ENCODE measurements around the gene FOXK2. TPM values are rescaled to one million over a fixed set of nuclear protein-coding genes. Genes with fewer than 3 reads are reported as not detected.

The FOXK2 gene
- 66.3 and 71.1 TPM in 2 replicates for total RNA-seq

DNA sequence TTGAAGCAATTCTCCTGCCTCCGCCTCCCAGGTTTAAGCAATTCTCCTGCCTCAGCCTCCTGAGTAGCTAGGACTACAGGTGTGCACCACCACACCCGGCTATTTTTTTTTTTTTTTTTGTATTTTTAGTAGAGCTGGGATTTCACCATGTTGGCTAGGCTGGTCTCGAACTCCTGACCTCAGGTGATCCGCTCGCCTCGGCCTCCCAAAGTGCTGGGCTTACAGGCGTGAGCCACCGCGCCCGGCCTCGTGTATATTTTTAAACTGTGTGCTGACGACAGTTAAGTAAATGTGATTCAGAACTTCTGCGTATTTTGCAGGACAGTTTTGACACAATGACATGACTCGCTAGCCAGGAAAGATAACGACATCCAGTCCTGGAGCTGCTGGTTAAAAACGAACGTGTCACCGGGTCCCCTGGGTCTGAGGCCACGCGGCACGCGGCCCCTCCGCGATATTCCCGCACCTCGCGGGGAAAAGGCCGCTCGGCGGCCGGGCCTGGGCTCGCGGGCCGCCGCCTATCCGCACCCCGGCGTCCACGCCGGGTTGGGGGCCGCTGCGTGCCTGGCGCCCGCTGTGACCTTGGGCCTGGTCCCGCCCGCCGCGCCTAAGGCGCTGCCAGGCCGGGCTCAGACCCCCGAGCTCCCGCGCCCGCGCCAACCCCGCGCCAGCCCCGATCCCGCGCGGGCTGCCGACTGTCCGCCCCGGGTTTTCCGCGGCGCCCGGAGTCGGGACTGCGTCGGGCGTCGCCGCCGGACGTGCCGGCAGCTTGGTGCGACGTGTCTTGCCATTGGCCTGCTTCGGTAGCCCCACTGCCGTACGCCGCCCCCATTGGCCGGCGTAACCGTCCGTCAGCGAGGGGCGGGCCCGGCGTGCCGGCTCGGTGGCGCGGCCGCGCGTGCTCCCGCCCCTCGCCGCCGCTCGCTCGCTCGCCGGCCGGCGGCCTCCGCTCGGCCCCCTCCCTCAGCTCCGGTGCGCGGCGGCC lies at the start of gene FOXK2:
FOXK2 (plus strand) TSS at position 907 of the 985 bp plus-strand sequence. CDS start 157 bp downstream, outside the sequence.
- intact Hi-C loops (cut with micrococcal nuclease), result loop anchor here (1.0 to 2.0 kb wide), 4 partner anchors 22 to 197 kb away; partner anchors contain the start of genes CYBC1, FN3KRP and NARF

DNA sequence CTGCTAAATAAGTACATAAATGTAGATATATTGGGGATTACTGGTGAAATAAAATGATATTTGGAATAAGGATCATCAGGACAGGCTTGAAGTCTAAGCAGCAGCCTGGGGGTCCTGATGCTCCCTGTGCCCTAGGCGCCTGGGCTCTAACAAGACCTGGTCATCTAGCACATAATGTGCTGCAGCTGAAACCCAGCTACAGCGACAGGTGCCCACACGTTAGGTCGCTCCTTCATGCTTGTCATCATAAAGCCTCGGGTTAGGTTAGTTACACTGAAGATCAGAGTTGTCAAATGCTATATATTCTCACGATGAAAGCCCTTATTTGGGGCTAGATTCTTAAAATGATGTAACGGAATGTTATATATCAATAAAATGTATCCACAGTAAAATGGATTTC lies 49.5 kb upstream of the FOXK2 start:
- intact Hi-C loops (cut with micrococcal nuclease), result no loop called here

DNA sequence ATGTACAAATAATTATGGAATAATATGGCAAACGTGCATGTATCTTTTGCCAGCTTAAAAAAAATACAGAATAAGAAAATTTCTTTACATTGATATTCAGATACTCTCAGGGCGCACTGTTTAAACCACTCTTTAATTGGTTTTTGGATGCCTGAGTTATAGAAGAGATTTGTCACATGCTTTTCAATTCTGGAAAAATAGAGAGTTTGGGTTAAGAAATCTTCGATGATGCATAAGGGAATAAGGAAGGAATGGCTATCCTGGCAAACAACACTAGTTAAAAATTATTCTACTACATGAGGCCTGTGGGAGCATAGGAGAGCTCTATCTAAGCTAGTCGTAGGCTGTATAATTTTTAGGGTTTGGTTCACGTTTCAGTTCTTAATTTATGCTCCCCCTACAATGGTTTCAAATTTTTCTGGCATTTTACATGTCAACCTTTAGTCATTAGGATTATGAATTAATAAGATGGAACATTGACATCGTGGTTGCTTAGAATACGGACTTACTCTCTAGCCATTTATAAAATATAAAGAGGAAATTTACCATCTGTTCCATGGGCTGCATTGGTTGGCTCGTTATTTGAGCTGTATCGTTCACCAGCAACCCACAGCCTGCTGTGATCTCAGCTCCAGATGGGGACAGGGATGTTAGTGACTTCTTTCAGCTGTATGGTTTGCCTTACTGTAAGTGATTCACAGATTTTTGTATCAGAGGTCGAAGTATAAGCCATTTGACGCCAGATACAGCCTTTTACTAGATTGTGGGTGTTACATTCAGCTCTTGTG lies 45.1 kb upstream of the FOXK2 start:
- intact Hi-C loops (cut with micrococcal nuclease), result no loop called here

DNA sequence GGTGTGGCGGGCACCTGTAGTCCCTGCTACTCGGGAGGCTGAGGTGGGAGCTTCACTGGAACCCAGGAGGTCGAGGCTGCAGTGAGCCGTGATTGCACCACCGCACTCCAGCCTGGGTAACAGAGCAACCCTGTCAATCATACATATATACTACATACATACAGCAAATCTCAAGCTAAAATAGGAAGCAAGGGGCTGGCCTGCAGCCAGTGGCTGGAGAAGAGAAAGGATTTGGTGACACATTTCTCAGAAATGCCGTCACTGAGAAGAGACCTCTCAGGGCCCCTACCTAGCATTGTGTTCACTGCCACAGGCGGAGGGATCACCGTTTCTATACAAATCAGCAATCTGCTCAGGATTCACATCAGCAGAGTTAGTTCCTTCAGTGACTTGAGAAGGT lies 44.1 kb upstream of the FOXK2 start:
- intact Hi-C loops (cut with micrococcal nuclease), result no loop called here

DNA sequence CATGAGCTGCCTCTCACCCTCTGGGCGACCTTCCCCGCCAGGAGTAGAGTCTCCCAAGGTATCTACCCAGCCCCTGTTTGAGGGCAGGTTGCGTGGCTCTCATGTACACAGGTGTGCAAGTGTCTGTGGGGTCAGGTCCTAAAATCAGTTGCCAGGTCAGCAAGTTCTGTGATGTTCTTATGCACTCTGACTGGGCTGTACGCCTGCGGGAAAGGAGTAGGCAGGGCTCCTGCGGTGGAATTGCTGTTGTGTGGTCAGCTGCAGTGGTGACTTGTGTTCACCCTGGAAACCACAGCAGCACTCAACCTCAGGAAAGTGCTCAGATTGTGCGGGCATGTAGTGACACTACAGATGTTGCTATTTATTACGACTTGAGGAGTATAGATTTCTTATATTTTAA lies 41.6 kb upstream of the FOXK2 start:
- intact Hi-C loops (cut with micrococcal nuclease), result no loop called here

DNA sequence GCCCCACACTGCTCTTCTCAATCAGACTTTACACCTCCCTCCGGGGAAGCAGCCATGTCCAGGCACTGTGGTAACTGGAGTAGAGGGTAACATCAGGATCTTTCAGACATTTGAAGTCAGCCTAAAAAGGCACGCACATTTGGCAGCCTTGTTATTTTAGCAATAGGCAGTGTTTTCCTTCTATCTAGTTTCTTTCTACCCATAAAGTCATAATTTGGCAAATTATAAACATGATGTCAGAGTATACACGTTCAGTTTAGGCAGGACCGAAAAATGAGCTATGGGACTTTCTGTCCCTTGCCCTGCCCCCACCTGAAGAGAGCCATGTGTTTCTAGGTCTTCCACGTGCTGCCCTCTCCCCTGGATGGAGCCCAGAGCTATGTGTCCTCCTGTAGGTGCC lies 39.9 kb upstream of the FOXK2 start:
- intact Hi-C loops (cut with micrococcal nuclease), result no loop called here

DNA sequence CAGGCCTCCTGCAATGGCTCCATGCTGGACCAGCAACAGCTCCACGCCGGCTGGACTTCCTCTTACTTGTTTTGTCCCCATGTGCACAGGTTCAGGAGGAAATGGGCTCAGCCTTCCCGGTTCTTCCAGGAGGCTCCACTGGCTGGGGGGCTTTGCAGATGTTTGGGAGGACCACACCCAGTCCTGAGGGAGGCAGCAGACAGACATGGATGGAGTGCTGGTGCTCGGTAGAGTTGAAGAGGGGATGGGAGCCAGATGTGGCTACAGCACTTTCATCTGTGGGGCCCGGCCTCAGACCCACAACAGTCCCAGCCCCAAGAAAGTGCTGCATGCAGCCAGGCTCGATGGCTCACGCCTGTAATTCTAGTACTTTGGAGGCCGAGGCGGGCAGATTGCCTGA lies 39.2 kb upstream of the FOXK2 start:
- intact Hi-C loops (cut with micrococcal nuclease), result no loop called here

DNA sequence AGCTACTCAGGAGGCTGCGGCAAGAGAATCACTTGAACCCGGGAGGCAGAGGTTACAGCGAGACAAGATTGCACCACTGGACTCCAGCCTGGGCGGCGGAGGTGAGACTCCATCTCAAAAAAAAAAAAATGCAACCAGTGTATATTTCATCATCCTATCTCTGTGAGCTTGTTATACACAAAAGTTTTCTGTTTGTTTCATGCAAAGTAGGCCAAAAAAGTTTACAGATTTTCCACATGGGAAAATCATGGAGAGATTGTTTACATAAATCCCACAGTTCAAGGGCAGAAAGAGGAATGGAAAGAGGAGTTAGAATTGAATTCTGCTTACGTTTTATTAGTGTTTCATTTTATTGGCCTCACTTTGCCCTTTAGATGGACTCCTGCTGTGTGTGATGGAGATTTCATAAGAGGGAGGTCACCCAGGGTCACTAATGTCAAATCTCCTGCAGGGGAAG lies 36.3 kb upstream of the FOXK2 start:
- intact Hi-C loops (cut with micrococcal nuclease), result no loop called here

DNA sequence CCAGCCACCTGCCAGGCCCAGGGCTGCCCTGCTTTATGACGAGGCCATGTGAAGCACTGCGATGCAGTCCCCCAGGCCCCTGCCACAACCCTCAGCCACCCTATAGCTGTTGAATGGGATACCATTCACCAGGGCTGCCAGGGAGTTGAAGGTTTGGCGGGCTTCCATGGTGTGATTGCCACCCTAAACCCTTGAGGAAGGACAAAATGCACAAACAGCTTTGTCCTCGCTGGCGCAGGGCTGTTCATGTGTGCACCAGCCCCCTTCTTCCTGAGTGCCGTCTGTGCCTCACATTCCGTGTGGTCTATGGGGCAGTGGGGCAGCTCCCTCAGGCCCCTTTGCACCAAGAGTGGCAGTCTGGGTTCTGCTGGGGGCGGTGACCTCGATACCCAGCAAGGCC lies 35.7 kb upstream of the FOXK2 start:
- intact Hi-C loops (cut with micrococcal nuclease), result no loop called here

DNA sequence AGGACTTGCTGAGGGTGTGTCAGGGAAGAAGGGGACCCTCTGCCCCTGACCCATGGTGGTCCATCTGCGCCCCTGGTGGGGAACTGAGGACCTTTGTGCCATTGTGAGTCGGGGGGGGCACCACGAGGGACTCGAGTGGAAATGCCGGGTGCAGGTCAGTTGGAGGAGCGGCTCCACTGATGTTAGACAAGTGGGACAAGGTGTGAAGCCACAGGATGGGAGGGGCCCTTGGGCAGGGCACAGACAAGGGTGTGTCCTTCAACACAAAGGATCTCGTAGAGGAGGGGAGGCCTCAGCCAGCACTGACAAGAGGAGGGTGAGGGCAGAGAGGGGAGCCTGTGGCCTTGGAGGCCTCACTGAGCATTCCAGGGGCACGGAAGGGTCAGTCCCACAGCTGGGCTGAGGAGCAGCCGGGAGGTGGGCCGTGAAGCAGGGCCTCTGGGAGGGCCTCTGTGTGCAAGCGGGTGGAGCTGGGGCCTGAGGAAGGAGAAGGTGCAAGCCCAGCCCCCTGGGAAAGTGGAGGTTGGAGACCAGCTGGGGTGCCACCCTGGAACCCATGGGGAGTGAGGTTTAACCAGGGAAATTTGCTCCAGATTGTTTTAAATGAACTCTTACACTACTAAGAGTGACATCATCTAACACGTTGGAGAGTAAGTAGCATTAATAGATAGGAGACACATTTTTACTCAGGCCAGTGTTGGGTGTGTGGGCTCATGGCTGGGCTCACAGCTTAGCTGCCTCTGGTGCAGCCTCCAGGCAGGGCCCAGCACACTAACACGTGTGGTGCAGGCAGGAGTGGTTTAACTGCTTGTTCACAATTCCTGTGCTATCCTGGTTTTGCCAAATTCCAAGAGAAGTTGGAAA lies 33.1 kb upstream of the FOXK2 start:
- intact Hi-C loops (cut with micrococcal nuclease), result no loop called here

DNA sequence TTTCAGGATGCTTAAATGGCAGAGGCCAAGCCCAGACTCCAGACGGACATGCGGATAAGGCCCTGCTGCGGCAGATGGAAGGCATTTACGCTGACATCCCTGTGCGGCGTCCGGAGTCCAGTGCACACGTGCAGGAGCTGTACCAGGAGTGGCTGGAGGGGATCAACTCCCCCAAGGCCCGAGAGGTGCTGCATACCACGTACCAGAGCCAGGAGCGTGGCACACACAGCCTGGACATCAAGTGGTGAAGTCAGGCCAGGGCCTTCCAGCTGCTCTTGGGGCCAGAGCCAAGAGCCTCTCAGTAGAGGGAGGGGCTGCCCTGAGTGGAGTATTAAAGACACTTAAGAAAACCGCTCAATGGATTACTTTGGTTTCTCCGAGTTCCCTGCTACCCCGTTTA lies 31.6 kb upstream of the FOXK2 start:
- intact Hi-C loops (cut with micrococcal nuclease), result no loop called here

DNA sequence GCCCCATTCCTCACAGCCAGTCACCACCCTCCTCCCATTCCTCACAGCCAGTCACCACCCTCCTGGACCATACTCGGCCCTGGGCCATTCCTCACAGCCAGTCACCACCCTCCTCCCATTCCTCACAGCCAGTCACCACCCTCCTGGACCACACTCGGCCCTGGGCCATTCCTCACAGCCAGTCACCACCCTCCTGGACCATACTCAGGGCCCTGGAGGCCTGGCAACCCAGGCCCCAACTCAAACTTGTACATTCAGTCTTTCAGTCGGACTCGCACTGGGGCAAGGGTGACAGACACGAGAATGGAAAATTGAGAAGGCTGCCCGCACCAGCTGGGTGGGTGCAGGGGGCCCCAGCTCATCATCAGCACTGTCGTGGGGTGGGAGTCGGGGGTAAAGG lies 30.4 kb upstream of the FOXK2 start:
- intact Hi-C loops (cut with micrococcal nuclease), result no loop called here

DNA sequence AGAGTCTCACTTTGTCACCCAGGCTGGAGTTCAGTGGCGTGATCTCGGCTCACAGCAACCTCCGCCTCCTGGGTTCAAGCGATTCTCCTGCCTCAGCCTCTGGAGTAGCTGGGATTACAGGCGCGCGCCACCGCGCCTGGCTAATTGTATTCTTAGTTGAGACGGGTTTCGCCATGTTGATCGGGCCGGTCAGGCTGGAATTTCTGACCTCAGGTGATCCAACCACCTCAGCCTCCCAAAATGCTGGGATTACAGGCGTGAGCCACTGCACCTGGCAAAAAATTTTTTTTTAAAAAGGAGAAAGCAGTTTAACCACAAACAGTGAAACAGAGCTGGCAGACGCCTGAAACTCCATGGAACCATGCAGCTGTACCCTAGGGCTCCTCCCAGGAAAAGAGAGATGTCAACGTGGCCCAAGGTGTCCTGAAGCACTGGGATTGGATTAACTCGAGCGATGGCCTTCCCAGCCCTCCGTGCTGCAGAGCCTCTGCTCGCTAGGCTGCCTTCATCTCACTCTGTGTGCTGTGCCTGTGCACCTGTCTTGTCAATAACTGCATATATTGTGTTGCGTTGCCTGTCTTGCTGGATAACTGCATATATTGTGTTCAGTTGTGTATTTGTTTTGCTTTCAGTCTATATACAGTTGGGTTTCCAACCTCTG lies 29.6 kb upstream of the FOXK2 start:
- intact Hi-C loops (cut with micrococcal nuclease), result loop anchor here (10.0 kb wide), 2 partner anchors 65 to 75 kb away; partner anchors contain the start of genes HEXD and OGFOD3

DNA sequence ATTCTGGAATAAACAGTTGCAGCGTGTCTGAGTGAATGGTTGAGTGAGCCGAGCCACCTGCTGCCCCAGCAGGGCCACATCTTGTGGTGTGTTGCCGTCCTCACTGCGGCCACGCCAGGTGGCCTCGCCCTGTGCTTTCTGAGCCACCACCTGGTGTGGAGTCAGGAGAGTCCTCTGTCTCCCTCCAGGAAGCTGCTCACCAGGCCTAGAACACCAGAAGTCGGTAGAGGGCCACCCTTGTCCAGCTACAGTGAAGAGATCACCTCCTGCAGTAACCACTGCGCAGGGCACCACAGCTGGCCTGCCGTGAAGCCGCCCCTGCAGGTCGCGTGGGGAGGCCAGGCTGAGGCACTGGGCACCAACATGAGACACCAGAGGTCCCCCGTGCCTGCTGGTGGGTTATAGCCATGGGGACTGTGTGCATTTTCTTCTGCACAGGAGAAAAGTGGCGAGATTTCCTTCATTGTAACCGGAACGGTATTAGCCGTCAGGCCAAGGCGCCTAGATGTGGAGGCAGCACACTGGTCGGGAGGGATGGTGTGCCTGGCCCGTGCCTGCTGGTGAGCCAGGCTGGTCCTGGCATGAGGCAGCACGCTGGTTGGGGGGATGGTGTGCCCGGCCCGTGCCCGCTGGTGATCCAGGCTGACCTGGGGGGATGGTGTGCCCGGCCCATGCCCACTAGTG lies 28.9 kb upstream of the FOXK2 start:
- intact Hi-C loops (cut with micrococcal nuclease), result loop anchor here (10.0 kb wide), 2 partner anchors 64 to 76 kb away; partner anchors contain the start of genes HEXD and OGFOD3

DNA sequence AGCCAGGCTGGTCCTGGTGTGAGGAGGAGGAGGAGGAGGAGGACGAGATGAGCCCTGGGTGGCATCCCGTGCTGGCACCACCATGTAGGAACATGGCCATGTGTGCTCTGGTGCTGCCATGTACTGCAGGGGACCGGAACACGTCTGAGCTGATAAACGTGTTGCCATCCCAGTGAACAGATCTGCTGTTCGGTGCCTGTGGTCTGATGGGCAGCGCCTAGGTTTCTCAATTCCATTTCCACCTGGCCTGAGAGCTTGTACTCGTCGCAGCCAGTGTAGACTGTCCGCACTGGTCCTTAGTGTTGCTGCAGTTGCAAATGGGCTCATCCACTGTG lies 28.4 kb upstream of the FOXK2 start:
- intact Hi-C loops (cut with micrococcal nuclease), result loop anchor here (10.0 kb wide), 2 partner anchors 64 to 76 kb away; partner anchors contain the start of genes HEXD and OGFOD3

DNA sequence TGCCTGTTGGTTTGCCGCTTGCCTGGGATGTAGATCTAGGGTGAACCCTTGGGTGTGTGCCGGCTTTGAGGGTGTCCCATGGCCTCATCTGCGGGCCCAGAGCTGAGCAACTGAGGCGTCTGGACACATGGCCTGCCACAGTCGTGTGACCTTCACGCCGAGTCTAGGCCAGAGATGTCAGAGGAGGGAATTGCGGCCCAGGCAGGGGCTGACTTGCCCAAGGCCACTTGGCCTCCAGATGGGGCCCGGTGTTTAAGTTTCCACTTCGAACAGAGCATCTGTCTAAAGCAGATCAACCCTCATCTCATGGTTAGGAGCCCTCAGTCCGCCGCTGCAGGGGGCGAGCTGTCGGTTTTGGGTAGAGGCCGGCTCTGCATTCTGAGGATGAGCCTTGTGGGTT lies 28.0 kb upstream of the FOXK2 start:
- intact Hi-C loops (cut with micrococcal nuclease), result loop anchor here (10.0 kb wide), 2 partner anchors 63 to 77 kb away; partner anchors contain the start of genes HEXD and OGFOD3

DNA sequence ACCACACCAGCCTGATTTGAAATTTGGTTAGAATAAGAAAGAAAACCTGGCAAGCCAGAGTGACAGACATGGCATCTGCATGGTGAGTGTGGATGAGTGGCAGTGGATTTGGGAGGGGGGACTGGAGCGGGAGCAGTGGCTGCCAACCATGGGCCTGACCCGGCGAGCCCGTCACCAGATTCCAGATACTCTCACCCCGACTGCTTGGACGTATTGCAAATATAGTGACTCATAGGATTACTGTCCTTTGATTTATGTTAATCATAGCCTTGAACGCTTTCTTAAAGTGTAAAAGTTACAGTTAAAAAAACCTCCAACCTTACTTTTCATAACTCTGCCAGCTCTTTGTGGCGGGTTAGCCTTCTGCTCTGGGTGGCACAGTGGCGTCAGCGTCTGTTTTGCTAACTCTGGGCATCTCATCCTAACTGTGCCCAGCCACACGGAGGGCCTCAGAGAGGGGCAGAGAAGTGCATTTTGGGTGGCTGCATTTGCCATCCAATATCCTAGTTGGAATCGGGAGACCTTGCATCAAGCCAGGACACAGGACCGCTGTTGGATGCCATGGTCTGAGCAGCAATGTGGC lies 26.8 kb upstream of the FOXK2 start:
- intact Hi-C loops (cut with micrococcal nuclease), result loop anchor here (10.0 kb wide), 2 partner anchors 62 to 78 kb away; partner anchors contain the start of genes HEXD and OGFOD3

DNA sequence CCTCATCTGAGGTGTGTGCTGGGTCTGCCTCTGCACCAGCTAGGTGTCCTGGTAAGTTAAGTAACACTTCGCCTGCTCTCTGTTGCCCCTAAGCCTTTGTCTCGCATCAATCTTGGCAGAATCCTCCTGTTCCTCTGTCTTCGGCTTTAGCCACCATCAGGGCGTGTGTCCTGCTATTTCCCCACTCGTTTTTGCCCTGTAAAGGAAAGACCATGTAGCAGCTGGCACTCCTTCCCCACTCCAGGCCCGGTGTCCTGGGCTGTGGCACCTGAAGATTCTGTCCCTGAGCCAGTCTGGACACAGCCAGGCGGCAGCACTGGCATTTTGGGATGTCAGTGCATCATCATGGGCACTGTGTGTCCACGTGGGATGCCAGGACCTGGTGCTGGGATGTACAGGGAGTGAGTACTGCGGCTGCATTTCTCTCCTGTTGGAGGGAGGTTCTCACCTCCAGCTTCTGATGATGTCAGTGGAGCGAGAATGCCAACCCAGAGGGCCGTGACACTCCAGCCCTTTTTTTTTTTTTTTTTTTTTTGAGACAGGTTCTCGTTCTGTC lies 26.2 kb upstream of the FOXK2 start:
- intact Hi-C loops (cut with micrococcal nuclease), result loop anchor here (10.0 kb wide), 2 partner anchors 61 to 79 kb away; partner anchors contain the start of genes HEXD and OGFOD3
